GM12801 (cell line): ENCODE results near the gene CLPTM1L.

Experiments used
- TF ChIP-seq, protein P1 (sequence below): IDR thresholded peaks from one replicate; pipeline ENCODE4 v1.5.1; 2011; ENCODE audit warnings: control low read depth; ENCODE audit not compliant: insufficient read length; ENCODE audit errors: extremely low read depth

CLPTM1L gene

DNA sequence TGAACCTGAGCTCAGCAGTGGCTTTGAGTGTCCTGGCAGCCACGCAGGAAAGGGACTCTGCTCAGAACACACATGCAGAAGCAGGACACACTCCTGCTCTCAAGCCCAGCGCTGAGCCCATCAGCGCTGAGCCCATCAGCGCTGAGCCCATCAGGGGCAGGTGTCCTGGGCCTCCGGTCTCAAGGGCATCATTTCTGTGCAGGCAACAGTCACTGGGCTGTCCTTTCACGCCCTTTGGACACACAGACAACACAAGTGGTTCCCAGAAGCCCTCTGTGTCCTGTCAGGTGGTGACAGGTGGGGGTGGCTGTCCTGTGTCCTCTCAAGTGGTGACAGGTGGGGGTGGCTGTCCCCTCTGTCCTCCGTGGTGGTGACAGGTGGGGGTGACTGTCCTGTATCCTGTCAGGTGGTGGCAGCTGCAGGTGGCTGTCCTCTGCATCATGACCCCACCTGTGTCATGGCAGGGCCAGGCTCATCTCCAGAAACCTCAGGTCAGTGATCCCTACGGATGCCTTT, 39.0 kb upstream of the CLPTM1L start:
- TF ChIP-seq, protein P1, sequence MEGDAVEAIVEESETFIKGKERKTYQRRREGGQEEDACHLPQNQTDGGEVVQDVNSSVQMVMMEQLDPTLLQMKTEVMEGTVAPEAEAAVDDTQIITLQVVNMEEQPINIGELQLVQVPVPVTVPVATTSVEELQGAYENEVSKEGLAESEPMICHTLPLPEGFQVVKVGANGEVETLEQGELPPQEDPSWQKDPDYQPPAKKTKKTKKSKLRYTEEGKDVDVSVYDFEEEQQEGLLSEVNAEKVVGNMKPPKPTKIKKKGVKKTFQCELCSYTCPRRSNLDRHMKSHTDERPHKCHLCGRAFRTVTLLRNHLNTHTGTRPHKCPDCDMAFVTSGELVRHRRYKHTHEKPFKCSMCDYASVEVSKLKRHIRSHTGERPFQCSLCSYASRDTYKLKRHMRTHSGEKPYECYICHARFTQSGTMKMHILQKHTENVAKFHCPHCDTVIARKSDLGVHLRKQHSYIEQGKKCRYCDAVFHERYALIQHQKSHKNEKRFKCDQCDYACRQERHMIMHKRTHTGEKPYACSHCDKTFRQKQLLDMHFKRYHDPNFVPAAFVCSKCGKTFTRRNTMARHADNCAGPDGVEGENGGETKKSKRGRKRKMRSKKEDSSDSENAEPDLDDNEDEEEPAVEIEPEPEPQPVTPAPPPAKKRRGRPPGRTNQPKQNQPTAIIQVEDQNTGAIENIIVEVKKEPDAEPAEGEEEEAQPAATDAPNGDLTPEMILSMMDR = no peak

DNA sequence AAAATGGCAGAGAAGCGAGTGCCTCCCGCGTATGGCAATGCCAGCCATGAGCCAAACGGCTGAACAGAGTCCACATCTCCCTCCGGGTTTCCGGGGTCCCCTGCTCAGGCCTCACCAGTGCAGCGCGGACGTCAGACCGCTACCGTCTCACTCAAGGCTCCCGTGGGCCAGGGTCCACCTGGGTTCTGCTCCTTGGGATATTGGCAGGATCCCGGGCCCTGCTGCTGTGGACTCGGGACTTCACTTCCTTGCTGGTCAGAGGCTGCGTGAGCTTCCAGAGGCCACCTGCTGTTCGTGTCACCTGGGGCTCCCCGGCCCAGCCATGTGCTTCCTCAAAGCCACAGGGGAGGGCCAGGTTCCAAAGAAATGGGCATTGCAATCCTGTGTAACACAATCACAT, 38.4 kb upstream of the CLPTM1L start:
- TF ChIP-seq, protein P1 = no peak

DNA sequence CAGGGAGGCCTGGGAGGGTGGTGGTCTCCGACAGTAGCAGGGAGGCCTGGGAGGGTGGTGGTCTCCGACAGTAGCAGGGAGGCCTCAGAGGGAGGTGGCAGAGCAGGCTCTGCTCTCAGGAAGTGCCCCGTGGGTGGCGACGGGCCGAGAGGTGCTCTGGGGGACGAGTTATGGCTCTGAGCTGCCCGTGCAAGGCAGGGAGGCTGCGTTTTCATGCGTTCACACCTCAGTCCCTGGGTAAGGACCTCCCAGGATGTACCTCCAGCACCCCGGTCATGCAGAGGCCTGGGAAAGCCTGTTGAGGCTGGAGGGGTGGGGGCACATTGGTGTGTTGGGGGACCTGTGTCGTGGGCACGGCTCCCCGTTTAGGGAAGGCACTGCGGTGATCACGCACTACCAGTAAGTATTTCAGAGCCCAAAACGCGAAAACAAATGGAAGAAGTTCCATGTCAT, 37.4 kb upstream of the CLPTM1L start:
- TF ChIP-seq, protein P1 = no peak

DNA sequence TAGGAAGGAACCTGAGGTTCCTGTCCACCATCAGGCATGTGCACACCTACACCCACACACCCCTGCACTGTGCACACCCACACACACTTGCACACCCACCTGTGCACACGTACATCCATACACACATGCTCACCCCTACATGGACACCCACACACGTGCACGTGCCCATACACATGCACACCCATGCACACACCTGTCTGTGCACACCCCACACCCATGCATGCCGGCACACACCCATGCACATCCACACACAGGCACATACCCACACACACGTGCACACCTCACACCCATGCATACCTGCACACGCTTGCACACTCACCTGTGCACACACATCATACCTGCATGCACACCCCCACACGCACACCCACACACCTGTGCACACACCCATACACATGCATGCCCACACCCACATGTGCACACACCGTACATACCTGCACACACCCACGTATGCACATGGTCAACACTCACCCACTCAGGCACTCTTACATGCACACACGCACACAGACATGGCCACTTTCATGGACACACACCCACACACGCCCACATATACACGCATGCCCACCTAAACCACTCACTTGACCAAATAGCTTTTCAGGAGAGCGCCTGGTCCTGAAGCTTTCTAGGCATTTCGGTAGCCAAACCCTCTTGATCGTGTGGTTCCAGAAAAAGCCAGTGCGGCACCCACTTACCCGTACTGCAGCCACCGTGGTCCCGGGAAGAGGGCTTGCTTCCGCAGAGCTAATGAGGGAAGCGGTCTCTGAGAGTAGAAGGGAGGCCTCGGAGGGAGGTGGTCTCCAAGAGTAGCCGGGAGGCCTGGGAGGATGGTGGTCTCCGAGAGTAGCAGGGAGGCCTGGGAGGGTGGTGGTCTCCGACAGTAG, 36.7 kb upstream of the CLPTM1L start:
- TF ChIP-seq, protein P1 = no peak

DNA sequence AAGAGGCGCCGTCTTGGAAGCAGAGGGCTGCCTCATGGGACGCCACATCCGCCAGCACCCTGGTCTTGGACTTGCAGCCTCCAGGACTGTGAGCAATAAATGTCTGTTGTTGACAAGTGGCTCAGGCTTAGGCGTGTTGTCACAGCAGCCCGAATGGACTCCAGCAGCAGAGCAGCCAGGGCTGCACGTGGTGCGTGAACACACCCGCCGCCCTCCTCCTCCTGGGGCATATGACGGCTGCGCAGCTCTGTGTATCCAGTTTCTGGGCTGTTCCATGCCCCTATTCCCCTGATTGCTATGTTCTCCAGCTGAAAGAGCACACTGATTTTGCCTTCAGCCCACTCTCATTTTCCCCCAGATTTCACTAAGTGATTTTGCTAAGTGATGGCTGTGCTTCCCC, 36.0 kb upstream of the CLPTM1L start:
- TF ChIP-seq, protein P1 = no peak

DNA sequence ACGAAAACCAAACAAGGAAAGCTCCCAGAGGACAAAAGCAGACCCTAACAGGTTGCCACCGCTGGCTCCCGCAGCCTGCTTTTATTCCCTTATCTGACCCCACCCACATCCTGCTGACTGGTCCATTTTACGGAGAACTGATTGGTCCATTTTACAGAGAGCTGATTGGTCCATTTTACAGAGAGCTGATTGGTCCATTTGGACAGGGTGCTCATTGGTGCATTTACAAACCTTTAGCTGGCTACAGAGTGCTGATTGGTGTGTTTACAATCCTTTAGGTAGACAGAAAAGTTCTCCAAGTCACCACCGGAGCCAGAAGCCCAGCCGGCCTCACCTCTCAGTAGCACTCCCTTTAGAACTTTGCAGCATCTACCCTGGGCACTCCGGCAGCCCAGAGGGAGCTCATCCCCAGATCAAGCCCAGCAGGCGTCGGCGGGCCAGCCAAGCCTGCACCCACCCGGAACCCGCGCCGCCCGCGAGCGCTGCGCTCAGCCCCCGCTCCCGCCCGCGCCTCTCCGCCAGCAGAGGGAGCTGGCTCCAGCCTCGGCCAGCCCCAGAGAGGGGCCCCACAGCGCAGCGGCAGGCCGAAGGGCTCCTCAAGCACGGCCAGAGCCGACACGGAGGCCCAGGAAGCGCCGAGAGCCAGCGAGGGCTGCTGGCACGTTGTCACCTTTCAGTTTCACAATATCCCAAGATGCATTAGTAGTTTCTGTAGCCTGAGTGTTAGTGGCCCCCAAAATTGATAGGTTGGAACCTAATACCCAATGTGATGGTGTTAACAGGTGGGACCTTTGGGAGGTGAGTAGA, 35.3 kb upstream of the CLPTM1L start:
- TF ChIP-seq, protein P1 = no peak

DNA sequence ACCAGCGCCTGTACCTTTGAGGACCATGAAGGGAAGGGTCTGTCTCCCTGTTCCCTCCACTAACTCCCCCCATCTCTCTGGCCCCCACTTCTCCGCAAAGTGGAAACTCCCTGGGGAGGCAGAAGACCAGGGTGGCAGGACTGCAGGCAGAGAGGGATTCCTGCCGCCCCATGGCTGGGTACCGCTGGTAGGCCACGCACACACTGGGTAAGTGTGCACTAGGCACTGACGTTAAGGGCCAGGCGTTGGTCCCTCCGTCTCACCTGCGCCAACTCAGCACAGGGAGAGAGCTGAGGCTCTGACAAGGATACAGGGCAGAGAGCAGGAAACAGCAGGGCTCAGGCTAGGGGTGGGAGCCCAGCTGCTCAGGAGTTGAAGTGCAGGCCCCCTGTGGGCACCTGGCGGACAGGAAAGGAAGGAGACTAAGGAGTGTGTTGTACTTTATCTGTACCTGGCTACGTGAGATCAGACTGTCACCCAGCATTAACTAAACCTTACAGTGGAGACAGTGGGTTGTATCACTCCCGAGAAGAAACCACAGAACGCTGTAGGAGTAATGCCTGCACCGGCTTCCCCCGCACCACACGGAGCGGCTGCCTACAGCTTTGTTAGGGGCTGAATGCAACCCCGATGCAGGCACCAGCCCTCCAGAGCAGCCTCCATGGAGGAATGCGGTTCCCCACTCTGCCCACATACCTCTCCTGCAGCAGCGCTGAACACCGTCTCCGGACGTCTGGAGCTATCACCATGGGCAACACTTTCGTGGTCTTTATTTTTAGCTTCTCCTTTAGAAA, 34.2 kb upstream of the CLPTM1L start:
- TF ChIP-seq, protein P1 = no peak
